HG02798 (cell line): ENCODE results near the gene CFAP65.

Experiments
- ATAC-seq: cut with Tn5 transposase; IDR thresholded peaks from one replicate; pipeline ENCODE4 v1.9.1; 2021; ENCODE audit warnings: mild to moderate bottlenecking; ENCODE audit not compliant: unreplicated experiment, poor library complexity

CFAP65 gene

GRCh38 chr2:219041252-219041651 is at the start of gene CFAP65:
Gene CFAP65, minus strand, starts transcription at chr2:219041516. Its CDS starts 2,468 bp downstream, at chr2:219039048.
- ATAC-seq, result no peak

GRCh38 chr2:219090436-219091299 is 49.4 kb upstream of the CFAP65 start:
- no peak for ATAC-seq

GRCh38 chr2:219089330-219089729 is 48.0 kb upstream of the CFAP65 start:
- no peak for ATAC-seq

- no peak for ATAC-seq
Observed at GRCh38 chr2:219087848-219088247, 46.5 kb upstream of the CFAP65 start.

GRCh38 chr2:219087361-219087760 is 46.0 kb upstream of the CFAP65 start:
- ATAC-seq, result no peak

- ATAC-seq, result no peak
Observed at GRCh38 chr2:219086196-219086595, 44.9 kb upstream of the CFAP65 start.

- ATAC-seq, result no peak
Observed at GRCh38 chr2:219084791-219085190, 43.5 kb upstream of the CFAP65 start.

GRCh38 chr2:219082332-219082958 is 41.1 kb upstream of the CFAP65 start:
- no peak for ATAC-seq

GRCh38 chr2:219081701-219082331 is 40.5 kb upstream of the CFAP65 start:
- ATAC-seq, result no peak

GRCh38 chr2:219081096-219081495 is 39.8 kb upstream of the CFAP65 start:
- ATAC-seq, result no peak

- no peak for ATAC-seq
Observed at GRCh38 chr2:219079417-219079816, 38.1 kb upstream of the CFAP65 start.

GRCh38 chr2:219078951-219079350 is 37.6 kb upstream of the CFAP65 start:
- ATAC-seq, result no peak

- no peak for ATAC-seq
Observed at GRCh38 chr2:219078126-219078525, 36.8 kb upstream of the CFAP65 start.

GRCh38 chr2:219076253-219076652 is 34.9 kb upstream of the CFAP65 start:
- no peak for ATAC-seq

GRCh38 chr2:219073413-219074129 is 32.3 kb upstream of the CFAP65 start:
- ATAC-seq, result no peak

GRCh38 chr2:219072741-219073250 is 31.5 kb upstream of the CFAP65 start:
- ATAC-seq, result no peak

GRCh38 chr2:219071131-219071816 is 30.0 kb upstream of the CFAP65 start:
- ATAC-seq, result no peak

GRCh38 chr2:219065484-219065883 is 24.2 kb upstream of the CFAP65 start:
- ATAC-seq, result no peak

GRCh38 chr2:219062081-219062480 is 20.8 kb upstream of the CFAP65 start:
- ATAC-seq, result no peak
